Measurements from ENCODE around the gene BLVRB.

BLVRB gene

GRCh38 chr19:40400559-40400958 is 65.0 kb downstream of the BLVRB start:
- Histone ChIP-seq H3K4me1 (ENCODE audit: insufficient read depth, poor library complexity, severe bottlenecking) (no peaks in the 10 kb centered on the region), H3K27ac (ENCODE audit: poor library complexity, severe bottlenecking) (no peak overlapping the region), H3K9me3 (ENCODE audit: severe bottlenecking) (no peaks in the 10 kb centered on the region), H3K27me3 (ENCODE audit: insufficient read depth, poor library complexity, severe bottlenecking) (no peaks in the 10 kb centered on the region), H3K4me3 (ENCODE audit: severe bottlenecking) (no peak overlapping the region), H3K36me3 (ENCODE audit: low read depth) (no peaks in the 10 kb centered on the region)
- ATAC-seq (ENCODE audit: low read depth) (no peak), DNase-seq (ENCODE audit: low spot score) (no peak)
- TF ChIP-seq CTCF (IDR thresholded peaks at IDR 0.05; ENCODE audit: poor library complexity, severe bottlenecking): no peak

GRCh38 chr19:40398417-40399131 is 67.0 kb downstream of the BLVRB start:
- Histone ChIP-seq H3K9me3 (ENCODE audit: severe bottlenecking) (no peaks in the 10 kb centered on the region), H3K27ac (ENCODE audit: poor library complexity, severe bottlenecking) (no peak overlapping the region), H3K27me3 (ENCODE audit: insufficient read depth, poor library complexity, severe bottlenecking) (no peaks in the 10 kb centered on the region), H3K4me3 (ENCODE audit: severe bottlenecking) (no peak overlapping the region), H3K4me1 (ENCODE audit: insufficient read depth, poor library complexity, severe bottlenecking) (no peaks in the 10 kb centered on the region), H3K36me3 (ENCODE audit: low read depth) (no peaks in the 10 kb centered on the region)
- DNase-seq (ENCODE audit: low spot score) (no peak), ATAC-seq (ENCODE audit: low read depth) (peak; percentile 80)
- no peak for TF ChIP-seq CTCF (IDR thresholded peaks at IDR 0.05; ENCODE audit: poor library complexity, severe bottlenecking)

Measured in RWPE2 (cell line).